Right lobe of liver (tissue), 6 donors: ENCODE measurements around the gene MED25. TPM values are rescaled to one million over a fixed set of nuclear protein-coding genes. Genes with fewer than 3 reads are reported as not detected.

Experiments used
- ATAC-seq, 4 donors: fragments of 200-7000 bp; cut with Tn5 transposase; one replicate each; pipeline ENCODE4 v1.9.1; 2020; ENCODE audit warnings: mild to moderate bottlenecking in 4 of 4, moderate library complexity in 4 of 4
- DNase-seq, 3 donors: peaks; one replicate each; pipeline ENCODE4 v3.0.0-alpha.2; 2020
- H3K27ac ChIP-seq, 3 donors: fragments of 200-600 bp; one replicate each; pipeline ENCODE4 v1.8.0; 2022
- H3K27me3 ChIP-seq, 2 donors: fragments of 200-600 bp; one replicate each; pipeline ENCODE4 v1.8.0; 2022
- H3K36me3 ChIP-seq, 4 donors: fragments of 200-600 bp; sonication (generic) in 1 of 4; one replicate each; pipeline versions ENCODE4 v1.5.1 to v1.8.0; 2017 to 2022; ENCODE audit warnings: control low read depth in 1 of 4
- H3K4me1 ChIP-seq, 4 donors: fragments of 200-600 bp; sonication (generic) in 1 of 4; one replicate each; pipeline versions ENCODE4 v1.5.1 to v1.8.0; 2017 to 2022; ENCODE audit warnings: control low read depth in 1 of 4
- H3K4me3 ChIP-seq, 3 donors: fragments of 200-600 bp; one replicate each; pipeline ENCODE4 v1.8.0; 2022
- H3K9me3 ChIP-seq, 4 donors: fragments of 200-600 bp; sonication (generic) in 1 of 4; one replicate each; pipeline versions ENCODE4 v1.5.1 to v1.8.0; 2017 to 2022; ENCODE audit warnings: control low read depth in 1 of 4
- POLR2A ChIP-seq: fragments of 450-650 bp; IDR thresholded peaks from one replicate; pipeline ENCODE4 v1.6.1; 2017; ENCODE audit warnings: antibody characterized with exemption, mild to moderate bottlenecking
- WGBS: methylation state at CpG from one replicate; pipeline ENCODE4 v1.1.6; 2018; ENCODE audit warnings: low coverage, low lambda C conversion rate; ENCODE audit not compliant: insufficient coverage; ENCODE audit errors: missing lambda C conversion rate; 5-methylcytosine and 5-hydroxymethylcytosine counted together
- intact Hi-C, 2 donors: fragments of 100-400 bp; cut with DNase I; formaldehyde crosslinking; loops; one replicate each; pipeline versions ENCODE4 v1.11.2 to v1.14.1; 2022
- total RNA-seq, 6 experiments: library from RNA; depleted of rRNA in 2 of 6; stranded (reverse); fragments of >200 nt in 2 of 6; fragmentation: NEBNext Ultra II Directional in 3 of 6; extraction: Animal tissue kit (Norgen Biotek cat#: 25700) in 3 of 6; gene quantifications; one replicate each; pipeline versions ENCODE4 v1.1.0 to v1.2.4, GENCODE V29; 2016 to 2023
- TF ChIP-seq, protein P1 (sequence below), 4 donors: fragments of 200-600 bp in 3 of 4; fragments of 450-650 bp in 1 of 4; IDR thresholded peaks; one replicate each; pipeline versions ENCODE4 v1.5.1 to v1.8.0; 2016 to 2022; ENCODE audit warnings: antibody characterized with exemption in 4 of 4, mild to moderate bottlenecking in 2 of 4
- donor health status: DM: no; HTN: yes; CAD: no.
- donor health status: DM: no; HTN: no; CAD: no.
- donor health status: DM: no; HTN: no; CAD: no.
- donor health status: DM: no; HTN: yes; CAD: no.
- donor health status: DM: no; HTN: yes; CAD: no.

Gene MED25
- total RNA-seq, 6 experiments from 2014 or later, result 9.9 to 16.3 (median 11.8) TPM

DNA sequence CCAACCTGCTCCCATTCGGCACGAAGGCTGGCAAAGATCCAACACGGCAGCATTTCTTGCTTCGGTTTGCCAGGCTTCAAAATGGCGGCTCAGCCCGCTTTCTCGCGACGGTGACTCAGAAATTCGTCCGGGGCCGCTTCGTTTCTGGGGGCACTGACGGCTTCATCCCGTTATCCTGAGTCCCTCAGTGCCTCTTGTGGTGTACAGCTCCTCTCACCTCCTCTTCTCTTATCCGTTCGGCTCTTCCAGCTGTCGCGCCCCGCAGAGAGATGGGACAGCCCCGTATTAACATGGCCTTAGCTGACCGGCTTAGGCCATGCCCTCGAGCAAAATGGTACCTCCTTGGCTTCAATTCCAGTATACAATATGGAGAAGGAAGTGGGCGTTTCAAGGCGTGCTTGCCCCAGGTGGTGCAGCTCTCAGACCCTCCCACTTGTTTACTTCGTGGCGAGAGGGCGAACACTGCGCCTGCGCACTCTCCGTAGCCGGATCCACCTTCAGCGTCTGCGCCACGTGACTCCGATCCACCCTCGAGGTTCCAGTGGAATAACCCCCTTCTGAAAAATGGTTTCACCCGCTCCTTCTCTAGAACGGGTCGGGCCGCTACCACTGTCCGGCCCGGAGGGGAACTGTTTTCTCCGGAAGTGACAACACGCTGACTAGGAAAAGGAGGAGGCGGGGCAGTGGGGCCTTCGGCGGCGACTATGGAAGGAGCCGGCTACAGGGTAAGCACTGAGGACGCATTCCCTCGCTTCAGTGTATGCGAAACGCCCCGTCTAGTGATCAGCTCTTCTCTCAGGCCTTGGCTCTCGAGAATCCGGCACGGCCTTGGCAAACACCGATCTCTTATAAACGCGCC lies 59.2 kb downstream of the MED25 start, which contains the start of the genes AKT1S1 and TBC1D17:
AKT1S1 (minus strand) TSS at position 336 of the 859 bp plus-strand sequence. CDS start 4,060 bp downstream, outside the sequence.
TBC1D17 (plus strand) TSS at position 683 of the 859 bp plus-strand sequence; CDS start at position 705, 22 bp downstream.
- DNase-seq (peak; percentile 99 to 100 (median 99)), ATAC-seq (peak; percentile 74 to 86 (median 82))
- Histone ChIP-seq H3K27me3 (no peaks in the 10 kb centered on the region), H3K4me3 (peak within 1 kb of the TSS; percentile 77 to 88 (median 88)), H3K9me3 (no peaks in the 10 kb centered on the region), H3K4me1 (peaks cover 0 to 17% (median 8%) of the 10 kb centered on the region in 4 donors), H3K36me3 (peaks cover 0 to 30% (median 14%) of the 10 kb centered on the region in 4 donors), H3K27ac (peak within 1 kb of the TSS; percentile 97 to 99 (median 98))
- WGBS, result under 1% methylated on average over 32 of the region's 61 CpGs
- intact Hi-C loops, result no loop called here
- peak; percentile 83 for TF ChIP-seq POLR2A
- TF ChIP-seq, protein P1, sequence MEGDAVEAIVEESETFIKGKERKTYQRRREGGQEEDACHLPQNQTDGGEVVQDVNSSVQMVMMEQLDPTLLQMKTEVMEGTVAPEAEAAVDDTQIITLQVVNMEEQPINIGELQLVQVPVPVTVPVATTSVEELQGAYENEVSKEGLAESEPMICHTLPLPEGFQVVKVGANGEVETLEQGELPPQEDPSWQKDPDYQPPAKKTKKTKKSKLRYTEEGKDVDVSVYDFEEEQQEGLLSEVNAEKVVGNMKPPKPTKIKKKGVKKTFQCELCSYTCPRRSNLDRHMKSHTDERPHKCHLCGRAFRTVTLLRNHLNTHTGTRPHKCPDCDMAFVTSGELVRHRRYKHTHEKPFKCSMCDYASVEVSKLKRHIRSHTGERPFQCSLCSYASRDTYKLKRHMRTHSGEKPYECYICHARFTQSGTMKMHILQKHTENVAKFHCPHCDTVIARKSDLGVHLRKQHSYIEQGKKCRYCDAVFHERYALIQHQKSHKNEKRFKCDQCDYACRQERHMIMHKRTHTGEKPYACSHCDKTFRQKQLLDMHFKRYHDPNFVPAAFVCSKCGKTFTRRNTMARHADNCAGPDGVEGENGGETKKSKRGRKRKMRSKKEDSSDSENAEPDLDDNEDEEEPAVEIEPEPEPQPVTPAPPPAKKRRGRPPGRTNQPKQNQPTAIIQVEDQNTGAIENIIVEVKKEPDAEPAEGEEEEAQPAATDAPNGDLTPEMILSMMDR (IDR thresholded peaks at IDR 0.05), result no peak

DNA sequence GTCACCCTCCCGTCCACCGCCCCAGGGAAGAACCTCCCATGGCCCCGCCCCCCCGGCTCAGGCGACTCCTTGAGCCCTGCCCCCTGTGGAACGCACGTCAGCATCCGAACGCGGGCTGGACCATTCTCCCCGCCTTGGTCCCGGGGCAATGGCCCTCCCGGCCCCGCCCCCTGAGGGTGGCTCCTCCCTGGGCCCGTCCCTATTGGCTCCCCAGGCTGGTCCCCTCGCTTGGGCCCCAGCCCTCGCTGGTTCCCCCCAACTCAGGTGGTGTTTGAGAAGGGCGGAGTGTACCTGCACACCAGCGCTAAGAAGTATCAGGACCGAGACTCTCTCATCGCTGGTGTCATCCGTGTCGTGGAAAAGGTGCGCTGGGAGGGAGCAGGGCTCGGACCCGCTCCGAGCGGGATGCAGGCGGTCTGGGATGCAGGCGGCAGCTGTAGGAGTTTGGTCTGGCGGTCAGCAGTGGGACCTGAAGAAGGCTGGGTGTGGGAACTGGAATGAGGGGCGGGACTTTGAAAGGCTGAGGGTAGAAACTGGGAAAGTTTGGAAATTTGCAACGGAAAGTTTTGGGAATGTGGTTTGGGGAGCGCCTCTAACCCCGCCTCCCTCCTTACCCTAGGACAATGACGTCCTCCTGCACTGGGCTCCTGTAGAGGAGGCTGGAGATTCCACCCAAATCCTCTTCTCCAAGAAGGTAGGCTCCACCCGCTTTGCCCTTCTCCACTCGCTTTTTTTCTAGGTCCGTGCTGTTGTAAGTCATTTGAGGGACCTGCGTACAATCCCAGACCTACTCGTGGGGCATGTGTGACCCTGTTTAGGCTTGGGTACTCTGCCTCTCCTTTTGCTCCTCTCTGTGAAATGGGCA lies 60.0 kb downstream of the MED25 start:
- Histone ChIP-seq H3K27ac (peak overlapping the region; percentile 97 to 99 (median 98)), H3K4me3 (peak overlapping the region; percentile 77 to 88 (median 88)), H3K9me3 (no peaks in the 10 kb centered on the region), H3K36me3 (peaks cover 0 to 38% (median 22%) of the 10 kb centered on the region in 4 donors), H3K27me3 (no peaks in the 10 kb centered on the region), H3K4me1 (peaks cover 0 to 17% (median 8%) of the 10 kb centered on the region in 4 donors)
- peak; percentile 99 to 100 (median 100) for DNase-seq
- TF ChIP-seq, protein P1 (IDR thresholded peaks at IDR 0.05), result no peak
- TF ChIP-seq POLR2A, result no peak
- peak; percentile 69 to 81 (median 76) for ATAC-seq
- WGBS, result 30% methylated on average over 6 of the region's 41 CpGs
- intact Hi-C loops, result no loop called here

DNA sequence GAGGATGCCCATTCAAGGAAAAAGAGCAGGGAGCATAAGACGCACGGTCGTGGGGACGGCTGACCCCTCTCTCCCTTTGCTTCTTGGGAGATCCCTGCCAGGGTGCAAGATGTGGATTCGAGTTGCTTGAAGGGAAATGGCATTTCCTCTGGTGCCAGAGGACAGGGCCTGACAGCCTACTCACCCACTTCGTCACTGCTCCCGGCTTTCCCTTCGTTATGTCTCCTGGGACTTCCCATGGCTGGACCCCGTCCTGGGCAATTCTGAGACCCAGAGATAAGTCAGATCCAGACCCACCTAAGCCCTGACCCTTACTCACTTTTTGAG lies 60.6 kb downstream of the MED25 start:
- no peaks in the 10 kb centered on the region for H3K9me3 ChIP-seq
- H3K27me3 ChIP-seq, result no peaks in the 10 kb centered on the region
- ATAC-seq (no peak), DNase-seq (peak in 2 of 3 donors; percentile 30 to 55)
- H3K4me1 ChIP-seq, result peaks cover 0 to 17% (median 8%) of the 10 kb centered on the region in 4 donors
- H3K4me3 ChIP-seq, result no peak overlapping the region
- 100% methylated on average over 1 of the region's 9 CpGs for WGBS
- no peak for TF ChIP-seq POLR2A
- TF ChIP-seq, protein P1 (IDR thresholded peaks at IDR 0.05), result no peak
- peaks cover under 1 to 44% (median 25%) of the 10 kb centered on the region in 4 donors for H3K36me3 ChIP-seq
- peak overlapping the region in 1 of 3 donors; percentile 97 for H3K27ac ChIP-seq
- intact Hi-C loops, result no loop called here

DNA sequence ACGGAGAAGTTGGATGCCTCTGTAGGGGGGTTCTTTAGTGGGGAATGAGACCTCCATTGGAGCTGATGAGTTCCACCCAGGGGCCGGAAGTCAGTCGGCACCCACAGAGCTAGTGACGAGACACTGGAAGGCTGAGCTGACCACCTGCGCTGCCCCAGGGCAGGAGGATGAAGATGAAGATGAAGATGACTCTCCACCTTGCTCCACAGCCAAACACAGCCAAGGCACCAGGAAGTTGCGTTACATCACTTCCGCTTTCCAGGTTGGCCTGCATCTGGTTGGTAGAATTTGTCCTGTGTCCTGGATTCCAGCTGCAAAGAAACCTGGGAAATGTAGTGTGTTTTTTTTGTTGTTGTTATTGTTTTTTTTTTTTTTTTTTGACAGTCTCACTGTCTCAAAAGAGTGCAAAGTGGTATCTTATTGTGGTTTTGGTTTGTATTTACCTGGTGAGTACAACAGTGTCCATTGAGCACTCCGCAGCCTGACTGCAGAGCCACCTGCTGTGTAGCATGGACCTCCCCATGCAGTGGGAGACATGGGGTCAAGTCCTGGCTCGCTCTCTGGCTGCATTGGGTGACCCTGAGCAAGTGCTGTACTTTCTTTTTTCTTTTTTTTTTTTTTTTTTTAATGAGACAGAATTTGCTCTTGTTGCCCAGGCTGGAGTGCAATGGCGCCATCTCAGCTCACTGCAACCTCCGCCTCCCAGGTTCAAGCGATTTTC lies 61.3 kb downstream of the MED25 start:
- DNase-seq (peak in 2 of 3 donors; percentile 25 to 52), ATAC-seq (no peak)
- WGBS, result 92% methylated on average over 10 of the region's 12 CpGs
- H3K4me3 ChIP-seq, result no peak overlapping the region
- H3K27me3 ChIP-seq, result no peaks in the 10 kb centered on the region
- H3K4me1 ChIP-seq, result peaks cover 0 to 17% (median 8%) of the 10 kb centered on the region in 4 donors
- no peak overlapping the region for H3K27ac ChIP-seq
- TF ChIP-seq POLR2A, result no peak
- TF ChIP-seq, protein P1 (IDR thresholded peaks at IDR 0.05), result no peak
- intact Hi-C loops, result no loop called here
- peaks cover 3 to 51% (median 30%) of the 10 kb centered on the region in 4 donors for H3K36me3 ChIP-seq
- no peaks in the 10 kb centered on the region for H3K9me3 ChIP-seq
